Left ventricle myocardium superior (tissue), 1 donor: ENCODE results near the gene SLC6A17. TPM values are rescaled to one million over a fixed set of nuclear protein-coding genes. Genes with fewer than 3 reads are reported as not detected.

Experiments
- ATAC-seq: fragments of 200-7000 bp; cut with Tn5 transposase; one replicate; pipeline ENCODE4 v1.9.1; 2020; ENCODE audit warnings: mild to moderate bottlenecking, moderate library complexity
- DNase-seq: peaks from one replicate; pipeline ENCODE4 v3.0.0-alpha.2; 2020
- intact Hi-C: fragments of 100-400 bp; cut with micrococcal nuclease; formaldehyde crosslinking; loops from one replicate; pipeline ENCODE4 v1.11.0; 2022
- total RNA-seq: library from RNA; stranded (reverse); fragmentation: NEBNext Ultra II Directional; extraction: Animal tissue kit (Norgen Biotek cat#: 25700); gene quantifications from one replicate; pipeline ENCODE4 v1.2.1, GENCODE V29; 2021
- donor health status: DM: no; HTN: yes; CAD: no; lungs with severe emphysema.

Gene SLC6A17
- total RNA-seq, 1 donor from 2014 or later: not detected

DNA sequence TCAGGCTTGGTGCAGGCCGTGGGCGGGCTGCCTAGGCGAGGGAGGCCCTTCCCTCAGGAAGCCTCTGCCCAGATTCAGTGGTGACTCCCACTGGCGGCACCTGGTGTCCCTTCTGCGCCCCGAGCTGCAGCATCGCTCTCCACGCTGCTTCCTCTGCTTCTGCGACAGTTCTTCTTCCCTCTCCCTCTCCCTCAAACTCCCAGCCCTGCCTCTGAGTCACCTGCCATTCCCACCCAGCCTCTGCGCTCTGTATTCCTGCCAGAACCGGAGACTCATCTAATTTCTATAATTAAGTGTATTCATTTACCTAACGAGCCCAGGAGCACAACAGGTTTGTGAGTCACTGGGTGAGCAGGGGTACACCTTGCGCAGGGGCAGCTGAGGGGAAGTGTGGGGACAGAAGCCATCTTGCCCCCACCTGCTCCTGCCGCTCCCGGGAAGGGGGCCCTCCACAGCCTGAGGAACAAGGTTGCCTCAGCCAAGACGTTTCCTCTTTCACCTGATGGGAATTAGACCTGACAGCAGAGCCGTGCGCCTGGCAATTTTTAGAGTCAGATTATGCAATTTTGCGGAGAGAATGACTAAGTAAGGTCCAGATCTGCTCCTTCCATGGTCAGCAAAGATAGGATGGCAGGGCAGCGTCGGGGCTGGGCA is 79.2 kb downstream of the SLC6A17 start:
- intact Hi-C loops: no loop called here
- no peak for ATAC-seq

GRCh38 chr1:110230381-110231199 is 80.3 kb downstream of the SLC6A17 start:
- intact Hi-C loops: no loop called here
- no peak for ATAC-seq
- DNase-seq: no peak

More for the DNA sequence above, 79.2 kb downstream of the SLC6A17 start:
- no peak for DNase-seq

- DNase-seq (no peak), ATAC-seq (no peak)
- intact Hi-C loops: no loop called here
These were observed 83.6 kb downstream of the SLC6A17 start for GRCh38 chr1:110233861-110234260.

- no peak for DNase-seq
- intact Hi-C loops: no loop called here
These were observed 84.4 kb downstream of the SLC6A17 start for GRCh38 chr1:110234691-110235090.

GRCh38 chr1:110235181-110235833 is 85.0 kb downstream of the SLC6A17 start:
- DNase-seq: no peak
- intact Hi-C loops: no loop called here
- ATAC-seq: peak; percentile 11

More at GRCh38 chr1:110234691-110235090, 84.4 kb downstream of the SLC6A17 start:
- ATAC-seq: no peak

- intact Hi-C loops: no loop called here
- ATAC-seq (no peak), DNase-seq (no peak)
These were observed 85.8 kb downstream of the SLC6A17 start for GRCh38 chr1:110235834-110236682.

GRCh38 chr1:110237386-110238152 is 87.3 kb downstream of the SLC6A17 start:
- DNase-seq: no peak
- intact Hi-C loops: no loop called here
- no peak for ATAC-seq

DNA sequence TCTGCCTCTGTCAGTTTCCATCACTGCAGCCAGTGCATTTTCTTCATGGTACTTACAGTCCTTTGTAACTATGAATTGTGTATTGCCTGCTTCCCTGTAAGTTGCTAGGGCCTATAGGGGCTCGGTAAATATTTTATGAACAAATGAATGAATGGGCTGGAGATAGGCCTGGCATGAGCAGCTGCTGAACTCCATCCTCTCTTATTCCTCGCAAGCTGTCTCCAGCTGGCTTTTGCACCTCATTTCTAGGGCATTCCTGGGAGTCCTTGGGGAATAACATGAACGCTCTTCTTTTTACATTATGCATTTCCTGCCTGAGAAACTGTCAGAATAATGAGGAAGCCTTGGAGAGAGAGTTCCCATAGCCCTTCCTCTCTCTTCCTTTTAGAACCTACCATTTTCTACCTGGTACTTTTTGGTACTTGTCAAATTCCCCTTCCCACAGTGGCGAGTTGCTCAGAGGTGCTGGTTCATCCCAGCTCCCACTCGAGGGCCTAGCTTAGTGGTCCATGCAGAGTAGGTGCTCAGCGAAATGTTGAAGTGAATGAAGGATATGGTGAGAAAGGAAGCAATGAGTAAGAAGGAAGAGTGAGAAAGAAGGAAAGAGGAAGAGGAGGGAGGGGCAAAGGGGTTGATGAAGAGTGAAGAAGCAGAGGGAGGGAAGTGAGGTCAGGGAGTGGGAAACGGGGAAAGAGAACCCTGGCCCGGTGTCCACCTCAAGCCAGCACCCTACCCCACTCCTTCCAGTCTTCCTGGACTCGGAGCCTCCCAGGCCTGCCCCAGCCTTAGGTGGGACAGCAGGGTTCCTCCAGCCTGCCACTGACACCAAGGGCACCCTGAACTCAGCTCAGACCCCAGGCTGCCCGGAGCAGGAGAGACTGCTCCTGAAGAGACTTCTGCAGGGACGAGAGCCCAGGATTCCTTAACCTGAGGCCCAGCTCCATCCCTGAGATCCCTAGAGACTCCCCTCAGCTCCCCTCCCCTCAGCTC is 89.4 kb downstream of the SLC6A17 start:
- DNase-seq: no peak
- intact Hi-C loops: no loop called here
- peak; percentile 32 for ATAC-seq

DNA sequence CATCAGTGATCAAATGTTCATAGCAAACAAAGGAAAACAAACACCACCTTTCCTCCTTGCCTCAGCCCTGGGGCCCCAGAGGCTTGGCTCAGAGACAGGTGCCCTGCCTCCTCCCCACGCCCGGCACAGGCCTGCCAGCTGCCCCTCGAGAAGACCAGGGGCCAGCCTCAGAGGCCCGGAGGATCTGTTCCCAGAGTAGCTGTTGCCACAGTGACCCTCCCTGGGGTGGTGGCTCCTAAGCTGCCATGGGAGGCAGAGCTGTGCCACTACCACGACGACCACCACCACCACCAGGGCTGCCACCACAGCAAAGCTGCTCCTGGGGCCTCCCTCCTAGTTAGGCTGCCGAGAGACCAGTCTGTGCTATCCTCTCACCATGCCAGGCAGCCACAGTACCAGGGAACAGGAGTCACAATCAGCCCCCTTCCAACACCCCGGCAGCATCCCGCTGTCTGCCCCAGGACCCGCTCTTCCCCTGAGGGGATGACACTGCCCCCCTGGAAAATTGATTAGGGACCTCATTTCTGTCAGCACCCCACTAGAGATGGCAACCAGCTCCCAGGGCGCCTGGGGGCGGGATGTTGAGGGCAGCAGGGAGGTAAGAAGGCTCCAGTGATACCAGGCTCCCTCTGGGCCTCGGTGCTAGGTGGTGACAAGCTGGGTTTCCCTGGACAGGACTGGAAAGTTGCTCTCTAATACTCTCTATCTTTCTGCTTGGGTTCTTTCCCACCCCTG is 90.3 kb downstream of the SLC6A17 start:
- intact Hi-C loops: no loop called here
- ATAC-seq (no peak), DNase-seq (no peak)

DNA sequence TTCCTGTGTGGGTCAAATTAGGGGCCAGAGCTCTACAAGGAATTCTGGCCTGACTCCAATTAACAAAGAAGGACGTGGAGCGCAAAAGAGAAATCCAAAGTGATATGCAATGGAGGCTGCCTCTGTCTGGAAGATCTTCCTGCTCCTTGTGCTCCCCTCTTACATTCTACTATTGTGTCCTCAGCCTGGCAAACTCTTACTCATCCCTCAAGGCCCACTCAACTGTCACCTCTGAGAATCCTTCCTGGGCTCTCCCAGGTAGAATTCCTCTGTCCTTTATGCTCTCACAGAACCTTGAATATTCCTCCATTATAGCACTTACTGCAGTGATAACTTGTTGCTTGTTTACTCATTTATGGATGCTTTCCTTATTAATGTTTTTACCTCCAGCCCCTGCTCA is 91.2 kb downstream of the SLC6A17 start:
- ATAC-seq (no peak), DNase-seq (no peak)
- intact Hi-C loops: no loop called here

GRCh38 chr1:110242062-110242461 is 91.8 kb downstream of the SLC6A17 start:
- intact Hi-C loops: no loop called here
- ATAC-seq (no peak), DNase-seq (no peak)

- ATAC-seq: no peak
- DNase-seq: no peak
- intact Hi-C loops: no loop called here
These were observed 92.4 kb downstream of the SLC6A17 start for GRCh38 chr1:110242731-110243130.

GRCh38 chr1:110243146-110243545 is 92.9 kb downstream of the SLC6A17 start:
- intact Hi-C loops: no loop called here

DNA sequence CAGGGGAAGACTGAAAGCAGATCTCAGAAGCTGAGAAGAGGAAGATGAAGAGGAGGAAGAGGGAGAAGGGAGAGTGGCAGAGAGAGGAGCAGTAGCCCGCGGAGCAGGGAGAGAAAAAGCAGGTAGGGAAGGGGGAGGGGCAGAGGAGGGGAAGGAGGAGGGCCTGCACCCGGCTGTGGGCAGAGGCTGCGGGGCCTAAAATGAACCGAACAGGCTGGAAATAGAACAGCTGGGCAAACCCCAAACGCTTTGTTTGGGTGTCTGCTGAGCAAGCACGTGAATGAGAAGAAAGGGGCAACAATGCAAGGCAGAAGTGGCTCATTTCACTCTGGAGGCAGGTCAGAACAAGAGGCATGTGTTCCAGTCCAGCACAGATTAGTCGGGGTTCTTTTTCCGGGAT is 93.3 kb downstream of the SLC6A17 start:
- intact Hi-C loops: no loop called here
- ATAC-seq: no peak

More at GRCh38 chr1:110243146-110243545, 92.9 kb downstream of the SLC6A17 start:
- ATAC-seq (no peak), DNase-seq (no peak)

DNA sequence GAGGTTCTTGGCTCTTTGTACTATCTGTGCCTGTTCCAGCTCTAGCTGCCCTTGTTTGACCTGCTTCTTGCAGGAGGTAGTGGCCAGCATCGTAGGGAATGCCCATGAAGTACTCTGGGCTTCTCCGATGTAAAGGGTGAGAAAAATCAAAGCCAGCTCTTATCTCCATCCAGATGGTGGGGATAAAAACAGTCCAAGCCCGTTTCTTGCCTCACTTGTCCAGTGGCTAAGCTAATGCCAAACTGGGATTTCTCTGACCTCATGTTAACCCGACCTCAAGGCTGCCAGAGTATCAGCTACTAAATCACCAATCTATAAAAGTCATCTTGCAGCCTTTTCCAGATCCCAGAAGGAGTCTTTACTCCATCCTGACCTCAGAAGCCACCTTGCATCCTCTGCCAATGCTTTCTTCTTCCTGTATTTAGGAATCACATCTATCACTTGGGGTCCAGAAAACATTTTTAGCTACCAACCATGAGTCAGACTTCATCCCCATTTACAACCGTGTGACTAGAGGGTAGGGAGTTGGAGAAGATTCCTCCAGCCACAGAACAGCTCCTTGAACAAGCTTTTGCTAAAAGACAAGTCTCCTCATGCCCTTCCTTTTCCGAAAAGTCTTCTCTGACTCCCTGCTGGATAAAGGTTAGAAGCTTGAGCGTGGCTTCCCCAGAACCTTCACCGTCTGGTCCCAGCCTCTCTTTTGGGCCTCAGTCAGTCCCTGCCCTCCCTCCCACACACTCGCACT is 95.8 kb downstream of the SLC6A17 start:
- DNase-seq (no peak), ATAC-seq (no peak)
- intact Hi-C loops: no loop called here

More for the DNA sequence above, 93.3 kb downstream of the SLC6A17 start:
- no peak for DNase-seq

- ATAC-seq: no peak
- intact Hi-C loops: no loop called here
- DNase-seq: no peak
These were observed 98.5 kb downstream of the SLC6A17 start for GRCh38 chr1:110248746-110249145.
